ENCODE results near the gene DMXL1.
"Not testable (repeated sequence)": the region's sequence is repeated elsewhere in the genome, so short reads cannot be mapped to it uniquely, and the experiment has no call there.

DMXL1 gene

DNA sequence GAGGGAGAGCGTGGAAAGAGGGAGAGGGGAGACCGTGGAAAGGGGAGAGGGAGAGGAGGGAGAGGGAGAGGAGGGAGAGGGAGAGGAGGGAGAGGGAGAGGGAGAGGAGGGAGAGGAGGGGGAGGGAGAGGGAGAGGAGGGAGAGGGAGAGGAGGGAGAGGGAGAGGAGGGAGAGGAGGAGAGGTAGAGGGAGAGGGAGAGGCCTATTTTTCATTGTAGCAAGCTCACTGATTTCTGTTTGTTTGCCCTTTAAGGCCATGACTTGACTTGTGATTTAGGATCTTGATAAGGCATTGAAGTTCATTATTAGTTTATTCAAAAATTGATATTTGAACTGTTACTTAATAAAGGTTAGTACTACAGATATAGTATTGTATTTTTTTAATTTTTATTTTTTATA lies 52.4 kb downstream of the DMXL1 start:
- no peak for DNase-seq

DNA sequence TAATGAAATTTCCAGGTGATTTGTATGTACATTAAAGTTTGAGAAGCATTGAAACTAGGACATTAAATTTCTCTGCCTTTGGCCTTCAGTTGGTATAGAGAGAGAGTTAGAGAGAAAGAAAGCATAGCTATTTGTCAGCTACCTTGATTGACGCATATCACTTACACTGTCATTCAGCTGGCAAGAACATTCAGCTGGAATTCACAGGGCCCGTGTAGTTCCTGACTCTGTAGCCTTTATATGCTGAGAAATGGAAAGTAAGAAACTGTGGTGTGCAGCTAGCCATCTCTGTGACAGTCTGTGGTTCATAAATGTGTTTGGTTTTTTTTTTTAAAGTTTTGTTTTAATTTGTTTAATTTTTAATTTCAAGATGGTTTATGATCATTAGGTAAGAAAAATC lies 58.9 kb downstream of the DMXL1 start:
- DNase-seq = no peak

DNA sequence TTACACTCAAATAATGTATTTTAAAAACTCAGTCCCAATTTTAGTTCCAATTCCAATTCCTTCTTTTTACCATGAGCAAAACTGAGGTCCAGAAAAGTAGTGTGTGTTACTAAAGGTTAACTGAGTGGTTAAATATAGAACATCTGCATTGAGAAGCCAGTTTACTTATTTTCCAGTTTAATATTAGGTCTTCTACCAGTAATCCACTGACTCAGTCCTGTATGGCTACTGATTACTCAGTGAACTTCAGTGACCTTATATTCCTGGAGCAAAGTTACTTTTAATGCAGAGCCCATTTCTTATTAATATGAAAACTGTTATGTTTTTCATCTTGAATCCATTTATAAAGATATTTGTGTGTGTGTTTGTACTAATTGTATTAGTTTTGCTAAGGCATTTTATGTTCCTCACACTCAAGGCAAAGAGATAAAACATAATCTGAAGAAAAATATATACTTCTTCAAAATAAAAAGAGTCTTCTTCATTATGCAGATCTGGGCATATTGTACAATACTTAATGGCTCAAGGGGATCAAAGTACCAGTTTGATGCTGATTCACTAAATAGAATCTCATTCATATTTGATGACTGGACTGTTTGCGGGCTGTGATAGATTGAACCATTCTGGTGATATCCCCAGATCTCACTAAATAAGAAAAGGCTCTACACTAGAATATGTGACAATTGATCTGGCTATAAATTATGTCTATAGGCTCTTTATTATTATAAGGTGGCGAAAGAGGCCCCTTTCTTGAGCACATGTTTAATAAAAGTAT lies 60.8 kb downstream of the DMXL1 start:
- peak; percentile 9 for DNase-seq

DNA sequence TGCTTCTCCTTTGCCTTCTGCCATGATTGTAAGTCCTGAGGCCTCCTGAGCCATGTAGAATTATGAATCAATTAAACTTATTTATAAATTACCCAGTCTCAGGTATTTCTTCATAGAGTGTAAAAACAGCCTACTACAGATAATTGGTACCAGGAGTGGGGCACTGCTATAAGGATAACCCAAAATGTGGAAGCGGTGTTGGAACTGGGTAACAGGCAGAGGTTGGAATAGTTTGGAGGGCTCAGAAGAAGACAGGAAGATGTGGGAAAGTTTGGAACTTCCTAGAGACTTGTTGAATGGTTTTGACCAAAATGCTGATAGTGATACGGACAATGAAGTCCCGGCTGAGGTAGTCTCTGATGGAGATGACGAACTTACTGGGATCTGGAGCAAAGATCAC lies 64.9 kb downstream of the DMXL1 start:
- DNase-seq = not testable (repeated sequence)

DNA sequence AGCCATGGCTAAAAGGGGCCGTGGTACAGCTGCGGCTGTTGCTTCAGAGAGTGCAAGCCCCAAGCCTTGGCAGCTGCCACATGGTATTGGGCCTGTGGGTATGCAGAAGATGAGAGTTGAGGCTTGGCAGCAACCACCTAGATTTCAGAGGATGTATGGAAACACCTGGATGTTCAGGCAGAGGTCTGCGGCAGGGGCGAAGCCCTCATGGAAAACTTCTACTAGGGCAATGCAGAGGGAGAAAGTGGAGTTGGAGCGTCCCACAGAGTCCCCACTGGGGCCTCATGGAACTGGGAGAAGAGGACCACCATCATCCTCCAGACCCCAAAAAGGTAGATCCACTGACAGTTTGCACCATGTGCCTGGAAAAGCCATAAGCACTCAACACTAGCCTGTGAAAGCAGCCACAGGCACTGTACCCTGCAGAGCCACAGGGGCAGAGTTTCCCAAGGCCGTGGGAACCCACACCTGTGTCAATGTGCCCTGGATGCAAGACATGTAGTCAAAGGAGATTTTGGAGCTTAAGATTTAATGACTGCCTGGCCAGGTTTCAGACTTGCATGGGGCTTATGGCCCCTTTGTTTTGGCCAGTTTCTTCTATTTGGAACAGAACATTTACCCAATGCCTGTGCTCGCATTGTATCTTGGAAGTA lies 65.9 kb downstream of the DMXL1 start:
- no peak for DNase-seq

DNA sequence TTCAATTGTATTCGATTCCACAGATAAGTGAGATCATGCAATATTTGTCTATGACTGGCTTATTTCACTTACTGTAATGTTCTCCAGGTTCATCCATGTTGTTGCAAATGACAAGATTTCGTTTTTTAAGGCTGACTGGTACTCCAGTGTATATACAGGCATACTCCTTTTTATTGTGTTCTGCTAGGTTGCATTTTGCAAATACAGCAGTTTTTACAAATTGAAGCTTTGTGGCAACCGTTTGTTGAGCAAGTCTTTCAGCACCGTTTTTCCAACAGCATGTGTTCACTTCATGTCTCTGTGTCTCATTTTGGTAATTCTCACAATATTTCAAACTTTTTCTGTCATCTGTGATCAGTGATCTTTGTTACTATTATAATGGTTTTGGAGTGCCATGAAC lies 82.7 kb downstream of the DMXL1 start:
- no peak for DNase-seq

DNA sequence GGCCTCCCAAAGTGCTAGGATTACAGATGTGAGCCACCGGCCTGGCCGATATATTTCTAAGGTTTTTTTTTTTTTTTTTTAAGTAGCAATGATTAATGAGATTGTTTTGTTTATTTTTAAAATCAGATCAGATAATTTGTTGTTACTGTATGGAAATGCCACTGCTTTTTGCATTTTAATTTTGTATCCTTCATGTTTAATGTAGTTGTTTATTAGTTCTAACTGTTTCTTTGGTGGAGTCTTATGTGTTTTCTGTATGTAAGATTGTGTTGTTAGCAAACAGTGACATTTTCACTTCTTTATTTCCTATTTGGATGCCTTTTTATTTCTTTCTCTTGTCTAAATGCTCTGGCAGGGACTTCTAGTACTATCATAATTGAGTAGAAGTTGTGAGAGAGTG lies 87.3 kb downstream of the DMXL1 start:
- no peak for DNase-seq

DNA sequence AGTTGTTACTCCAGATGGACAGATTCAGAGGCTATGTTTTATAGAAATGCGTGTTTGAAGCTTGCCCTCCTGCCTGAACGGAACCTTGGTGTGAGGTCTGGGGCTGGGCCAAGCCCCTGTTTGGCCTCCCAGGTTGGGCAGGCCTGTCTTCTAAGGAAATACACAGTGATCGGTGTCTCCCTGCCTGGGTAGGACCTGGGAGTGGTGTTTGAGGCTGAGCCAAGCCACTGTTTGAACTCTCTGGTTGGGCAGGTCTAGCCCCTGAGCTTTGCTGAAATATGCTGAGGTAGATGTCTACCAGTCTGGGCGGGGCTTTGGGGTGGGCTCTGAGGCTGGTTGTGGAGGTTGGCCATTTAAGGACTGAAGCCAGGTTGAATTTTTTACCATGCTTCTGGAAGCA lies 90.5 kb downstream of the DMXL1 start:
- DNase-seq = no peak

DNA sequence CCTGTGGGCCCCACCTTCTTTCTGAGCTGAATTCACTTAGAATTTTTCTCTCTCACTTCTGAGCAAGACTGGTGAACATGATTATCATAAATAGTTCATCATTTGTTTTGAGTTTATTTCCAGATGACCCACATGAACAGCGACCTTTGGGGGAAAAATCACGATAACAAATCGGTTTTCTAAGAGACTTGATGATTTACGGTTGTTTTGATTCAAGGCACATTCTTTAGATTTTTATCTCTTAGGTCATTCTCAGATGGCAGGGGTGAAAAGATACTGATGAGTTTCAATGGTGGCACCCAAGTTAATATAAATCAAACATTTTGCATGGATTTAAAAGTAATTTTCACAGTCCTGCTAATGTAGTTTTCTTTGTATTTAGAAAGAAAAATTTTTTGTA lies 95.1 kb downstream of the DMXL1 start:
- no peak for DNase-seq

DNA sequence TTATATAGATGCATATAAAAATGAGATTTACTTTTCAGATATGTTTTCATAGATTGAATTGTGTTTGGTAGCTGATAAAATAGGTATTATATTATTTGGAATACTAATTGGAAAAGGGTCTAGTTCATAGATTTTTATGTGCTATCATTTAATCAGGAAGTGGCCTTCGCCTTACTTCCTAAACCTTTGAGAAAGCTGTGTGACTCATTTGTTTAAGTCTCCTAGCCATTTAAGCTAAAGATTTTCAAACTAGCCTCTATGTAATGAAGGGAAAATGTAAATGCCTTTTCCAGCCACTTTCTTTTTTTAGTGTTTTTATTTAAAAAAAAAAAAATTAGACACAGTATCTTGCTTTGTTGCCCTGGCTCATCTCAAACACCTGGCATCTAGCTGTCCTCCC lies 97.5 kb downstream of the DMXL1 start:
- peak; percentile 16 for DNase-seq

DNA sequence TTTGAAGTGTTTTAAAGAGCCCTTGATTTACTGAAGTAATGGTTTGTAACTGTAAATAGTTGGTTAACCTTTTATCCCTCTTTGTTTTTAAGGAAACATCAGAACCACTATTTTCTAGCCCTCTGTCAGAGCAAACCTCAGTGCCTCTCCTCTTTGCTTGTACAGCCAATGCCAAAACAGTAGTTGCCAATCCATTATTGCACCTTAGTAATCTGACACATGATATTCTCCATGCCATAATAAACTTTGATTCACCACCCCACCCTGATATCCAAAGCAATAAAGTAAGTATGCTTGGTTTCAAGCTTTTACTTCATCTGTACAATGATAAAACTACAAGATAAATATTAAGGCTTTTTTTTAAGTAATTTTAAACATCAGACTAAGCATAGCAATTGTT lies 100.8 kb downstream of the DMXL1 start:
- DNase-seq = no peak

DNA sequence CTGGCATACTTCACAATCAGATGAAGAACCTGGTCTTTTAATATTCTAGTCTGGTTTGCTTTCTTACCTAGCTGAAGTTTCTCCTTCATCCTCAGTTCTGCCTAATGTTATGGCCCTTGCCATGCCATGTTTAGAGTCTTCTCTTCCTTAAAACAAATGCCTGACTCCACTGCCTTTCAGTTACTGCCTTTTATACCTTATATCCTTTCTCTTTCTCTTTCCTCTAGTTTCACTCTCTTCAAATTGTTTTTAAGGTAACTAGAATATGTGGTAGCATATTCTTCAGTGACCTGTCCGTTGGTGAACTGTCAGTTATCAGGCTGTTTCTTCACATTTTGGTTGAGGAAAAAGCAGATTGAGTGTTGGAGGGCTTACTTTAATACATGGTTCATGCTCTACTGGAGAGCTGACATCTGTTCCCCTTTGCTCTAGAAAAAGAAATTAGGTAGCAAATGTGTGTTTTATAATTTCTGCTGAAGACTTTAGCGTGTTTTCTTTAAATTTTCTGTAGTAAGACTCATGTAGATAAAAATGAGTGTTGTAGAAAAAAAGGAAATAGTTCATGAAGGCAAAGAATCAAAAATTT lies 103.8 kb downstream of the DMXL1 start:
- no peak for DNase-seq

DNA sequence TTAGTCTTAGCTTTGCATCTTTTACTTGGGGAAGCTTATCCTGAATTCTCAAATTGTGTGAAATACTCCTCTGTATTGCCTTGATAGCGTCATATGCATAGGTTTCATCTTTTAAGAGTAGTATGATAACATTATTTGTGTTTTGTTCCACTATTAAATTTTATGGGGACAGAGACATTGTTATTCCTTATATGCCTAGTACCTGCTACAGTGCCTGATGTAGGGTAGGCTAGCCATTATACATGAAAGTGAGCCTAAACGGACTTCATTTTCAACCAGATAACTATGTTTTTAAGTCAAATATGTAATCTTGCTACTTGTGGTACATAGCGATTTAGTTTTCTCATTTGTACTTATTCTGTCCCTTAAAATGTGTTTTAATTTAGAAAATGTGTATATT lies 105.9 kb downstream of the DMXL1 start:
- no peak for DNase-seq

DNA sequence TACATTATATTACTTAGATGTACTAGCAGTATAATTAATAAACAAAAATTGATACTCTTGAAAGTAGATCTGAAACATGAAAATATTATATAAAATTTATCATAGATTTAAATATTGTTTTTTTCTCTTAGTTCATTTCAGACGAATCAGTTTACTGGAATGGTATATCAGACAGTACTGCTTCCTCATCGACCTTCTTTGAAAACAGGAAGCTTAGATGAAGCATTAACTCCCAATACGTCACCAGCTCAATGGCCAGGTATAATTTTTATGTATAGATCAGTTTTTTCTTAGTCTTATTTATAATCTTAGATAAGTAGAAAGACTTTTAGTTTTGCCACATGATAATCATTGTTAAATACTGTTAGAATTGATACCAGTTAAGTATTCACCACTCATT lies 106.3 kb downstream of the DMXL1 start:
- no peak for DNase-seq

DNA sequence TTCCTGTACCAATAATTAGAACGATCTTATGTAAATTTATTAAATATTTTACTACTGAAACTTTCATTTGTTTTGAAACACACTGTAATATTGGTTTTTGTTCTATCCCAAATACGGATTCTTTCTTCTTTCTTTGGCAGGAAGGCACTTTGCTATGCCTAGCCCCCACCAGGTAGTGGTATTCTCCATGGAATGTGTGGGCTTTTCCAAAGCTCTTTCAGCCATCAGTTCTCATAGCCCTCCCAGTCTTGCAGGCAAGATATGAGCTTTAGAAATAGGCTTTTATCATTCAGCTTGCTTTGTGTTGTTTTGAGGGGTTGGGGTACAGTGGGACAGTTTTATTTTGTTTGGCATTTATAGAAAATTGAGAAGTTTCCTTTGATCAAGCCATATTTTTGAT lies 107.5 kb downstream of the DMXL1 start:
- DNase-seq = no peak

DNA sequence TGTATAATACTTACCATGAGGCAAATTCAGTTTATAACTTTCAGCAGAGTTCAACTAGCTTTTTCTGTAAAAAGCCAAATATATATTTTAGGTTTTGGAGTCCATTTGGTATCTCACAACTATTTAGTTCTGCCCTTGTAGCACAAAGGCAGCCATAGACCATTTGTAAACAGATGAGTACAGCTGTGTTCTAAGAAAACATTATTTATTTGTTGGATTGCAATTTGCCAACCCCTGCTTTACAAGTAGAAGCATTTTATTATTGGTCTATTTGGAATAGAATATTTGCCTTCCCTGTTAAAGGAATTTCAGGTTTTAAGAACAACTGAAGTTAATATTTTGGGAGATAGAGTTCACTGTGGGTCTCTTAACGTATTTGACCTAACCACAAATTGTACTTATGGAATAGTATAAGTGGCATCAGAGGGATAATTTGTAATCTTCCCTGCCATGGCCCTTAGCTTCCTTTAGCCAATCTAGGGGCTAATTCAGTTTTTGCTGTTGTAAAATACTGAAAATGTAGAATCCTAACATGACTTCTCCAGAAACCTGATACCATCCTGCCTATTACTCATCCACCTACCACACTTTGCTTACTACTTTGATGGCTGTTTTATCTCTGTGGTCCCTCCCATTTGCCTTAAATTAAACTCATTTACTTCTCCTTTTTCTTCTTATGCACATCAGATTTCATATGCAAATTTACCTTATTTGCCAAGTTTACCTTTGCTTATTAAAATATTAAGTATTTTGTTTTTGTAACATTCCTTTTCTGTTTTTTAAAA lies 109.2 kb downstream of the DMXL1 start:
- no peak for DNase-seq

DNA sequence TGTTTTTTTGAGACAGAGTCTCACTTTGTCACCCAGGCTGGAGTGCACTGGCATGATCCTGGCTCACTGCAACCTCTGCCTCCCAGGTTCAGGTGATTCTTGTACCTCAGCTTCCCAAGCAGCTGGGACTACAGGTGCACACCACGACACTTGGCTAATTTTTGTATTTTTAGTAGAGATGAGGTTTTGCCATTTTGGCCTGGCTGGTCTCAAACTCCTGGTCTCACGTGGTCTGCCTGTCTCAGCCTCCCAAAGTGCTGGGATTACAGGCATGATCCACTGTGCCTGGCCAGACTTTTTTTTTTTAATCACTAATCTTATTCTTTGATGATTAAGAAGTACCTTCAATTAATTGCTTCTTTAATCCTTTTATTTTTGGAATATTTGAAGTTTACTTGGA lies 114.6 kb downstream of the DMXL1 start:
- not testable (repeated sequence) for DNase-seq

DNA sequence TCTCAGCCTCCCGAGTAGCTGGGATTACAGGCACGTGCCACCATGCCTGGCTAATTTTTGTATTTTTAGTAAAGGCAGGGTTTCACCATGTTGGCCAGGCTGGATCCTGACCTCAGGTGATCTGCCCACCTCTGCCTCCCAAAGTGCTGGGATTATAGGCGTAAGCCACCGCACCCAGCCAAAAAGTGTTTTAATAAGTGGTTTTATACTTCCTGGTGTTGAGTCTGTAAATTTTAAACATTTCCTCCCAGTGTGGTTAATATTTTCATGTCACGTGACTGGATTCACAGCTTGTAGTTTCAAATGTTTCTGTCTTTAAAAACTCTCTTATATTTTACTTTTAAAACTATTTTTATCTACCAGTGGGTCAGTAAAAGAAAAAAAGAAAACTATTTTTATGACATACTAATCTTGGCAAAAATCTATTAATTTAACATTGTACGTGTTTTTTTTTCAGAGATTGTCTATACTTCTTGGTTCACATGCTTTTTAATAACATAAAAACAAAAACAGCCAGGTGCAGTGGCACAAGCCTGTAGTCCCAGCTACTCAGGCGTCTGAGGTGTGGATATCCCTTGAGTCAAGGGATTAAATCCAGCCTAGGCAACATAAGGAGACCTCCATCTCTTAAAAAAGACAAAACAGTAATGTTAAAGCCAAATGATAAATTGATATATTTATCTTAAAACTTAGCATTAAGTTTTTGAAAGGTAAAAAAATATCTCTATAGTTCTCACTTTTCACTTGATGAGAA lies 117.1 kb downstream of the DMXL1 start:
- DNase-seq = no peak

DNA sequence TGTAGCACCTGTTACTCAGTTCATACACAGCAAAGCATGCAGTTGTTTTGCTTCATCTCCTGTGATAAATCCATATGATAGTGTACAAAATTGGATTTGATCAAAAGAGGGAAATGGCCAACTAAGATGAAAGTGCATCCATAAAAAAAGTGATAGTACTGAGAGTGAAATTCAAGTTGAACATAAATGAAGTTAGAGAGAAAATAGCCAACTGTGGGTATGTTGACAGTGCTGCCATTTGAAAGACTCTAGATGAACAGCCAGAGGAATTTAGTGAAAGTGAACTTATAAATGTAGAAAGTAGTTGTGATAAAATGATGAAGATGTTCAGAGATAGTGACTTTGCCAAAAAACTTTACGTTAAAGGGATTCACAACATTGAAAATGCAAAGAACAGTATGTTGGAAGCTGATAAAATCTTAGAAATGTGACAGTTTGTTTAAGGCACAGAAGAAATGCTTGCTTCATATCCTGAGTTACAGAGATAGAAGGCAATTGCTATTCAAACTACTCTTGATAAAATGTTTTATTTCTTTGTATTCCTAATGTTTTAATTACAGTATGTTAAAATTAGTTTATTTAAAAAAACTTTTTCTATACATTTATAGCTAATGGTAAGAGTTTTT lies 119.7 kb downstream of the DMXL1 start:
- DNase-seq = no peak

DNA sequence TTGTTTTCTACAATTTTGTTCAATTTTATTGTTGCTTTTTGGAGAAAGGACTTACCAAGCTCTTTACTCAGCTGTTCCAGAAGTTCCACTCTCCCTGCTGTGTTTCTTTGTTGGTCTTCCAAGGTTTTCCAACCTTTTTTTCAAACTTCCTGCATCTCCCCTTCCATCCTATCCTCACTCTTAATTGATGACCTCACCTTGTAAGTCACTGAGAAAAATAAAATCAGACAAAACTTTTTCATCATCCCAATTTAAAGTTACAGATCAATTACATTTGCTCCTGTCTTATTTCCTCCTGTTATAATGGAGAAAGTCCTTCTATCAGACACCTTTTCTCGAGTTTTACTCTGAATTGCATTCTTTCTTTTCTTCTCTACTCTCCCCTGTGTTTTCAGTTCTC lies 121.1 kb downstream of the DMXL1 start:
- DNase-seq = no peak

DNA sequence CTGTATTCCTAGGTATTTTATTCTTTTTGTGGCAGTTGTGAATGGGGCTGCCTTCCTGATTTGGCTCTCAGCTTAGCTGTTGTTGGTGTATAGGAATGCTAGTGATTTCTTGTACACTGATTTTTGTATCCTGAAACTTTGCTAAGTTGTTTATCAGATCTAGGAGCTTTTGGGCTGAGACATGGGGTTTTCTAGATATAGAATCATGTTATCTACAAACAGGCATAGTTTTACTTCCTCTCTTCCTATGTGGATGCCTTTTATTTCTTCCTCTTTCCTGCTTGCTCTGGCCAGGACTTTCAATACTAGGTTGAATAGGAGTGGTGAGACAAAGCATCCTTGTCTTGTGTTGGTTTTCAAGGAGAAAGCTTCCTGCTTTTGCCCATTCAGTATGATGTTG lies 129.9 kb downstream of the DMXL1 start:
- DNase-seq = peak; percentile 34

DNA sequence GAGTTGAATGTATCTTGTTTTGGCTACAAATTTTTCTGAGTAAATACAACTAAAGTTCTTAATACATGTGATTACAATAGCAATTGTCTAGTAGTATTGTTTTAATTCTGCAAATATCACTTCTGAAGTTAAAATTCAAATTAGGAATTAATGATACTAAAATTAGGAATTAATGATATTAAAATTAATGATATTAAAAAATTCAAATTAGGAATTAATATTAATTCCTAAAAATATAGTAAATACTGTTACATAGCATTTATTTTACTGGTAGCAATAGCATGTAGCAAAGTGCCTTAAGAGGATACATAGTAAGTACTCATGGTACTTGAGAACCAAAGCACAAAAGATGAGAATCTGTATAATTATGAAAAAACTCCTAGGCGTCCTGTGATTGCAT lies 136.2 kb downstream of the DMXL1 start:
- no peak for DNase-seq
